Natural killer cell treated with Interleukin-12 subunit alpha and Interleukin-12 subunit beta and Interleukin-15 and Interleukin-18, amount 100 ng/mL, for 72 hours (primary cell): ENCODE measurements around the gene WDFY1. TPM values are rescaled to one million over a fixed set of nuclear protein-coding genes. Genes with fewer than 3 reads are reported as not detected.
"Not testable (repeated sequence)": the region's sequence is repeated elsewhere in the genome, so short reads cannot be mapped to it uniquely, and the experiment has no call there.

Experiments used
- ATAC-seq, 2 donors: fragments of 150-1000 bp; cut with Tn5 transposase in 1 of 2; sonication (Bioruptor Pico), chemical (Tn5 transposase) in 1 of 2; 2 replicates each; pipeline ENCODE4 v1.10.0; 2021
- DNase-seq: peaks from one replicate; pipeline ENCODE4 v3.0.0; 2022; ENCODE audit warnings: low spot score
- H3K27ac Mint-ChIP-seq, 2 donors: 1 replicate in 1 of 2; 2 replicates in 1 of 2; pipeline ENCODE4 v1.8.0; 2022; ENCODE audit warnings: mixed read lengths in 2 of 2, mild to moderate bottlenecking in 1 of 2, moderate library complexity in 1 of 2
- H3K27me3 Mint-ChIP-seq, 2 donors: 1 replicate in 1 of 2; 2 replicates in 1 of 2; pipeline ENCODE4 v1.8.0; 2022; ENCODE audit warnings: mixed read lengths in 2 of 2
- H3K36me3 Mint-ChIP-seq: one replicate; pipeline ENCODE4 v1.8.0; 2022; ENCODE audit warnings: mixed read lengths
- H3K4me1 Mint-ChIP-seq, 2 donors: 1 replicate in 1 of 2; 2 replicates in 1 of 2; pipeline ENCODE4 v1.8.0; 2022; ENCODE audit warnings: low read depth in 2 of 2, mixed read lengths in 2 of 2, mild to moderate bottlenecking in 1 of 2
- H3K4me3 Mint-ChIP-seq: one replicate; pipeline ENCODE4 v1.8.0; 2022; ENCODE audit warnings: mixed read lengths
- H3K9me3 Mint-ChIP-seq: 2 replicates; pipeline ENCODE4 v1.8.0; 2022; ENCODE audit warnings: mixed read lengths
- total RNA-seq, 2 donors: library from RNA; stranded (reverse); gene quantifications; one replicate each; pipeline ENCODE4 v1.2.3, GENCODE V29; 2022

WDFY1 gene
- total RNA-seq, 2 donors from 2014 or later = 12.0 to 20.3 TPM

DNA sequence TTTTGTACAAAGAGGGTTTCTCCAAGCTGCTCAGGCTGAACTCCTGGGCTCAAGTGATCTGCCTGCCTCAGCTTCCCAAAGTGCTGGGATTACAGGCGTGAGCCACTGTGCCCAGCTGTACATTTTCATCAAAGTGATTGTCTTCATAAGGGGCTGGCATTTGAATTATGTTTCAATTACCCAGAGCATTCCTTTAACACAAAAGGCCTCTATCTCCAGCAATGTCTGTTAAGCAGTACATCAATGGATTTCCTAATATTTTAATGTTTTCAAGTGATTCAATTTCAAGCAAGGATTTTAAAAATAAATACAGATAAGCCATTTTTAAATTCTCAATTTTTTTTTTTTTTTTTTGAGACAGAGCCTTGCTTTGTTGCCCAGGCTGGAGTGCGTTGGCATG, 56.9 kb downstream of the WDFY1 start:
- no peaks in the 10 kb centered on the region for H3K9me3 Mint-ChIP-seq
- H3K27me3 Mint-ChIP-seq = no peaks in the 10 kb centered on the region
- H3K27ac Mint-ChIP-seq = no peak overlapping the region
- H3K36me3 Mint-ChIP-seq = no peaks in the 10 kb centered on the region
- ATAC-seq (no peak), DNase-seq (no peak)
- H3K4me3 Mint-ChIP-seq = no peak overlapping the region
- peaks cover 0 to 6% of the 10 kb centered on the region in 2 donors for H3K4me1 Mint-ChIP-seq

DNA sequence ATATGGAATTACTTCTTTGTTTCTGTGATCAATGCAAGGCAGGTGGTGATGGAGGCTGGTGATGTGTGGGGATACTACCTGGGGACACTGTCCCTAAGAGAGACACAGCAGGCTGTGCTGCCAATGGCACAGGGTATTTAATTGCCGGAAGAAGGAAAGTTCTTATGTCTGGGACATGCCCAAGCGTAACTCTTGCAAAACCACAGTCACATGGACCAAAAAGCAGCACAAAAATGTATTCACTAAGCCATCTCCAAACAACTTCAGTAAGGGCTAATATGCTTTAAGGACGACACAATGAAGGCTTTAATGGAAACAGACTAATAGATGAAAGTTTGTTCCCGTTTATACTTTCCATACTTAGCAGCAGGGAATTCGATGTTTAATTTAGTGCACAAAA, 58.0 kb downstream of the WDFY1 start:
- Mint-ChIP-seq H3K36me3 (no peaks in the 10 kb centered on the region), H3K27ac (no peak overlapping the region), H3K4me1 (peaks cover 1 to 9% of the 10 kb centered on the region in 2 donors), H3K9me3 (no peaks in the 10 kb centered on the region), H3K4me3 (no peak overlapping the region), H3K27me3 (no peaks in the 10 kb centered on the region)
- DNase-seq (no peak), ATAC-seq (no peak)

- DNase-seq = no peak
- Mint-ChIP-seq H3K9me3 (no peaks in the 10 kb centered on the region), H3K27me3 (no peaks in the 10 kb centered on the region), H3K4me3 (no peak overlapping the region), H3K36me3 (no peaks in the 10 kb centered on the region), H3K4me1 (peaks cover 5 to 11% of the 10 kb centered on the region in 2 donors), H3K27ac (no peak overlapping the region)
- ATAC-seq = no peak
These were observed 58.4 kb downstream of the WDFY1 start for GRCh38 chr2:223886726-223887125.

- Mint-ChIP-seq H3K36me3 (peaks cover 7% of the 10 kb centered on the region), H3K4me1 (peaks cover 7 to 11% of the 10 kb centered on the region in 2 donors), H3K4me3 (no peak overlapping the region), H3K27me3 (no peaks in the 10 kb centered on the region), H3K27ac (peak overlapping the region in 1 of 2 donors; percentile 54), H3K9me3 (no peaks in the 10 kb centered on the region)
- no peak for DNase-seq
- ATAC-seq = peak in 1 of 2 donors; percentile 48
These were observed 60.7 kb downstream of the WDFY1 start for GRCh38 chr2:223884399-223884798.

GRCh38 chr2:223882715-223883114, 62.4 kb downstream of the WDFY1 start:
- no peak overlapping the region for H3K27ac Mint-ChIP-seq
- no peak overlapping the region for H3K4me3 Mint-ChIP-seq
- H3K4me1 Mint-ChIP-seq = peaks cover 7% of the 10 kb centered on the region in 2 donors
- H3K9me3 Mint-ChIP-seq = no peaks in the 10 kb centered on the region
- DNase-seq (no peak), ATAC-seq (no peak)
- H3K36me3 Mint-ChIP-seq = peaks cover 15% of the 10 kb centered on the region
- H3K27me3 Mint-ChIP-seq = no peaks in the 10 kb centered on the region

DNA sequence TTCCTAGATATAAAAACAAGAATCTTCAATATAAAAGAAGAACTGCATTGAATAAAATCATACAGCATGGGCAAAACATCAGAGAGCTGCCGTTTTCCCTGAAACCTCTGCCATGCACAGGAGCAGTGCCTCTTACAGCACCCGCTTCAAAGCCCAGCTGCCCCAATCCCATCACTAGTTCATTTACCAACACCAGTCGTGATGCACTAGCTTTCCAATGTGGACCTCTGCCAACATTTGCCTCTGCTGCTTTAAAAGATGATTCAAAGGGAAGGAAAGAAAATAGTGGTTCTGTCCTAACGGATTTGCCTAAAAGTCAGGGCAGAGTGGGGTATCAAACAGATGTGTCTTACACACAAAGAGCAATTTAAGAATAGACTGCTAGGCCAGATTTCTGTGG, 64.3 kb downstream of the WDFY1 start:
- H3K4me1 Mint-ChIP-seq = peaks cover 7% of the 10 kb centered on the region in 2 donors
- H3K27me3 Mint-ChIP-seq = no peaks in the 10 kb centered on the region
- H3K36me3 Mint-ChIP-seq = peaks cover 20% of the 10 kb centered on the region
- no peaks in the 10 kb centered on the region for H3K9me3 Mint-ChIP-seq
- ATAC-seq (no peak), DNase-seq (no peak)
- H3K4me3 Mint-ChIP-seq = no peak overlapping the region
- no peak overlapping the region for H3K27ac Mint-ChIP-seq

- ATAC-seq (no peak), DNase-seq (no peak)
- Mint-ChIP-seq H3K36me3 (peaks cover 20% of the 10 kb centered on the region), H3K4me1 (peaks cover 7% of the 10 kb centered on the region in 2 donors), H3K27me3 (no peaks in the 10 kb centered on the region), H3K27ac (peak overlapping the region in 1 of 2 donors; percentile 61), H3K9me3 (no peaks in the 10 kb centered on the region), H3K4me3 (no peak overlapping the region)
These were observed 67.3 kb downstream of the WDFY1 start for GRCh38 chr2:223877721-223878410.

DNA sequence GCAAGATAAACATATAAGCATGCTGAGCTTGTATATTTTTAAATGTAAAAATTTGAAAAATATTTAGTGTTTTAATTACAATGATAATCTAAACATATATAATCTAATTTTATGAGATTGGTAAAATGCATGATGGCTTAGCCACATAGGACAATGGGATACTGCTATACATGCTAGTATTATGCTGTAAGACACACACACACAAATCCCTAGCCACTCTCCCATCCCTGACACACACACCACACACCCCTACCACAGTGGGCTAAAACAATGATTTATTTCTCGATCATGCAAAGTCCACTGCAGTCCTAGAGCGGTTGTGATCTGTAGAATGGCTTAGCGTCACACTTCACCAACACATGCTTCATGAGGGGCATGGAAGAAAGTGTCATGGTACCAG, 71.5 kb downstream of the WDFY1 start:
- DNase-seq (no peak), ATAC-seq (no peak)
- no peak overlapping the region for H3K4me3 Mint-ChIP-seq
- H3K27ac Mint-ChIP-seq = no peak overlapping the region
- peaks cover 0 to 4% of the 10 kb centered on the region in 2 donors for H3K4me1 Mint-ChIP-seq
- H3K27me3 Mint-ChIP-seq = no peaks in the 10 kb centered on the region
- H3K9me3 Mint-ChIP-seq = no peaks in the 10 kb centered on the region
- peaks cover 17% of the 10 kb centered on the region for H3K36me3 Mint-ChIP-seq

DNA sequence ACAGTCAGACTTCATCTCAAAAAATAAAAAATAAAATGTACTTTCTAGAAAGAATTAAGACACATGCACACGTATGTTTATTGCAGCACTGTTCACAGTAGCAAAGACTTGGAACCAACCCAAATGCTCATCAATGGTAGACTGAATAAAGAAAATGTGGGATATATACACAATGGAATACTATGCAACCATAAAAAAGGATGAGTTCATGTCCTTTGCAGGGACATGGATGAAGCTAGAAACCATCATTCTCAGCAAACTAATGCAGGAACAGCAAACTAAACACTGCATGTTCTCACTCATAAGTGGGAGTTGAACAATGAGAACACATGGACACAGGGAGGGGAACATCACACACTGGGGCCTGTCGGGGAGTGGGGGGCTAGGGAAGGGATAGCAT, 72.4 kb downstream of the WDFY1 start:
- not testable (repeated sequence) for H3K36me3 Mint-ChIP-seq, ATAC-seq, H3K4me3 Mint-ChIP-seq, DNase-seq, H3K9me3 Mint-ChIP-seq, H3K27me3 Mint-ChIP-seq, H3K27ac Mint-ChIP-seq, H3K4me1 Mint-ChIP-seq

GRCh38 chr2:223871661-223872060, 73.5 kb downstream of the WDFY1 start:
- not testable (repeated sequence) for H3K9me3 Mint-ChIP-seq, DNase-seq, H3K27ac Mint-ChIP-seq, ATAC-seq, H3K27me3 Mint-ChIP-seq, H3K4me3 Mint-ChIP-seq, H3K36me3 Mint-ChIP-seq
- H3K4me1 Mint-ChIP-seq = peaks cover 5 to 13% of the 10 kb centered on the region in 2 donors

DNA sequence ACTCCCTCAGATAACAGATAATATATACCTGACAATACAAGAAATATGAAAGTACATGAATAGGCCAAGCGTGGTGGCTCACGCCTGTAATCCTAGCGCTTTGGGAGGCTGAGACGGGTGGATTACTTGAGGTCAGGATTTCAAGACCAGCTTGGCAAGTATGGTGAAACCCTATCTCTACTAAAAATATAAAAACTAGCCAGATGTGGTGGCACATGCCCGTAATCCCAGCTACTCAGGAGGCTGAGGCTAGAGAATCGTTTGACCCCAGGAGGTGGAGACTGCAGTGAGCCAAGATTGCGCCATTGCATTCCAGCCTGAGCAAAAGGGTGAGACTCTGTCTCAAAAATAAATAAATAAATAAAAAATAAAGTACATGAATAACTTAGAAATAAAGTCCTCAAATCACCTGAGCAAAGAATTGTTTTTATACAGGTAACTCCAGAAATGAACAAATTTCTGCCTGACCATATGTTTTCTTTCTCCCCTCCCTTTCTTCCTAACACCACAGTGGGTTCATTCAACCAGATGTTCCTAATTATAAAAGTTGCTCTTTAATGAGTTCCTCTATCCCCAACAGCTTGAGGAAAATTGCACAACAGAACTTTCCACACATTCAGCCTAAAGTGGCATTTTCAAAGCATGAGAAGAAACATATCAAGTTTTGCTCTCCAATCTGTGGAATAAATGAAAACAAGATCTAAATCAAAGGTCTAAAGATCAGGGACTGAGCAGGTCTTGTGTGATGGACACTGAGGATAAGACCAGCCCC, 74.1 kb downstream of the WDFY1 start:
- Mint-ChIP-seq H3K4me3 (no peak overlapping the region), H3K27ac (no peak overlapping the region), H3K9me3 (no peaks in the 10 kb centered on the region), H3K36me3 (peaks cover 4% of the 10 kb centered on the region), H3K4me1 (peaks cover 11 to 19% of the 10 kb centered on the region in 2 donors), H3K27me3 (no peaks in the 10 kb centered on the region)
- no peak for ATAC-seq
- DNase-seq = no peak

- H3K27ac Mint-ChIP-seq = no peak overlapping the region
- DNase-seq (no peak), ATAC-seq (no peak)
- H3K27me3 Mint-ChIP-seq = no peaks in the 10 kb centered on the region
- peaks cover 4% of the 10 kb centered on the region for H3K36me3 Mint-ChIP-seq
- H3K9me3 Mint-ChIP-seq = no peaks in the 10 kb centered on the region
- H3K4me1 Mint-ChIP-seq = peaks cover 24 to 33% of the 10 kb centered on the region in 2 donors
- H3K4me3 Mint-ChIP-seq = no peak overlapping the region
These were observed 77.1 kb downstream of the WDFY1 start for GRCh38 chr2:223868005-223868404.

DNA sequence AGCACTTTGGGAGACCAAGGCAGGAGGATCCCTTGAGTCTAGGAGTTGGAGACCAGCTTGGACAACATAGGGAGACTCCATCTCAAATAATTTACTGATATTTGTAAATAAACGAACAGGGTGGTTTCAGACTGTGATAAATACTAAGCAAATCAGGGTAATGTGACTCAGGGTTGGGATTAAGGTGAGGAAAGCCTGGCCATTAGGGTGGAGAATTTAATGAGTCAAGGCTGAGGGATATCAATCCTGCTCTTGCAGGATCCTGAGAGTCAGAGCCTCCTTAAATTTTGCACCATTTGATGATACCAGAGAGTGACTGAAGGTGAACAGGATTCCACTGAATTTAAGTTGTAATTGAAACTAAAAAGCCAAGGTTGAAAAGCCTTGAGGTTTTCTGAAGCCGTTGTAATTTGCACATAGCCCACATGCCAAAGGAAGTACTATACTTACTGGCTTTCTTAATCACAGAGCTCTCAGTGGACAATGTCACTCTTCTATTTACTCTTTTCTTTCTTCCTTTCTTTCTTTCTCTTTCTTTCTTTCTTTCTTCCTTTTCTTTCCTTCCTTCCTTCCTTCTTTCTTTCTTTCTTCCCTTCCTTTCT, 79.1 kb downstream of the WDFY1 start:
- DNase-seq (no peak), ATAC-seq (peak; percentile 72)
- H3K27me3 Mint-ChIP-seq = no peaks in the 10 kb centered on the region
- peaks cover 27 to 33% of the 10 kb centered on the region in 2 donors for H3K4me1 Mint-ChIP-seq
- peak overlapping the region; percentile 45 for H3K4me3 Mint-ChIP-seq
- no peaks in the 10 kb centered on the region for H3K9me3 Mint-ChIP-seq
- no peaks in the 10 kb centered on the region for H3K36me3 Mint-ChIP-seq
- peak overlapping the region; percentile 22 to 90 for H3K27ac Mint-ChIP-seq

- peak in 1 of 2 donors; percentile 55 for ATAC-seq
- peak overlapping the region; percentile 19 for H3K4me3 Mint-ChIP-seq
- no peak for DNase-seq
- H3K27ac Mint-ChIP-seq = peak overlapping the region; percentile 24 to 90
- no peaks in the 10 kb centered on the region for H3K27me3 Mint-ChIP-seq
- H3K4me1 Mint-ChIP-seq = peaks cover 27 to 33% of the 10 kb centered on the region in 2 donors
- H3K36me3 Mint-ChIP-seq = no peaks in the 10 kb centered on the region
- H3K9me3 Mint-ChIP-seq = no peaks in the 10 kb centered on the region
These were observed 80.0 kb downstream of the WDFY1 start for GRCh38 chr2:223865124-223865523.
